ENCODE data around the gene OR10AG1.

OR10AG1 gene

DNA sequence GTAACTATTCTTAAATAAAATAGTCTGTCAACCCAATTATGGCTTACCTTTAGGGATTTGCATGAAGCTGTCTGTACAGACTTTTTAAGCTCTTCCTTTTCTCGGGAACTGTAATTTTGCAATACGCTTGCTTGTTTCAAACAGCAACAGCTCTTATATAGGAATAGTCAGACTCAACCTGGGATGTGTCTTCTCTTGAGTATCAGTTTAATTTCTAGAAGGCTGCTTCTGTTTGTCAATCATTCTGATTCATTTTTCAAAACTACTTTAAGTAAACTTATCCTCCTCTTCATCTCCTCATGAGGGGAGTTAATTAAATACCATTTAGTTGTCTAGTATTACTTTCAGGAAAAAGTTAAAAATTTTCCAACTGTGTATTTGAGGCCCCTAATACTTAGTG is at the start of gene OR10AG1:
TSS of gene OR10AG1 (minus strand) at position 101 of the 400 bp plus-strand sequence. CDS start at position 63, 38 bp downstream.
- no peak for TF ChIP-seq CTCF (IDR thresholded peaks at IDR 0.05)
- H3K36me3 ChIP-seq = no peaks in the 10 kb centered on the region
- no peak within 1 kb of the TSS for H3K4me3 ChIP-seq (ENCODE audit: low read depth in 1 of 2, low read length in 1 of 2)
- no peaks in the 10 kb centered on the region for H3K9me3 ChIP-seq
- H3K4me1 ChIP-seq (ENCODE audit: control insufficient read depth in 1 of 2, insufficient read depth in 1 of 2, low read depth in 1 of 2, low read length in 1 of 2) = no peaks in the 10 kb centered on the region
- H3K27ac ChIP-seq = no peak within 1 kb of the TSS
- no peaks in the 10 kb centered on the region for H3K27me3 ChIP-seq

GRCh38 chr11:56013805-56014204 is 44.1 kb upstream of the OR10AG1 start:
- Histone ChIP-seq H3K36me3 (no peaks in the 10 kb centered on the region), H3K27ac (no peak overlapping the region), H3K9me3 (no peaks in the 10 kb centered on the region), H3K4me1 (ENCODE audit: control insufficient read depth in 1 of 2, insufficient read depth in 1 of 2, low read depth in 1 of 2, low read length in 1 of 2) (no peaks in the 10 kb centered on the region), H3K4me3 (ENCODE audit: low read depth in 1 of 2, low read length in 1 of 2) (no peak overlapping the region), H3K27me3 (no peaks in the 10 kb centered on the region)
- TF ChIP-seq CTCF (IDR thresholded peaks at IDR 0.05) = no peak

DNA sequence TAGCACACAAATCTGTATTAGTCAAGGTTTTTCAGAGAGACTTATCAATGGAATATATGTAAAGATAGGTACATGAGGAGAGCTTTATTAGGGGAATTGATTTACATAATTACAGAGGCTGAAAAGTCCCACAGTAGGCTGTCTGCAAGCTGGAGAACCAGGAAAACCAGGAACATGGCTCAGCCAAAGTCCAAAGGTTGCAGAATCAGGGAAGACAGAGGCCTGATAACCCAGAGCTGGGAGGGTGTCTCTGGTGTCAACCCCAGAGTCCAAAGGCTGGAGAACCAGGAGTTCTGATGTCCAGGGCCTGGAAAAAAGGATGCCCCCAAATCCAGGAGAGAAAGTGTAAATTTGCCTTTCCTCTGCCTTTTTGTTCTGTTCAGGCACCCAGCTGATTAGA is 41.0 kb upstream of the OR10AG1 start:
- no peak for TF ChIP-seq CTCF (IDR thresholded peaks at IDR 0.05)
- Histone ChIP-seq H3K27ac (no peak overlapping the region), H3K4me1 (ENCODE audit: control insufficient read depth in 1 of 2, insufficient read depth in 1 of 2, low read depth in 1 of 2, low read length in 1 of 2) (no peaks in the 10 kb centered on the region), H3K27me3 (no peaks in the 10 kb centered on the region), H3K4me3 (ENCODE audit: low read depth in 1 of 2, low read length in 1 of 2) (no peak overlapping the region), H3K36me3 (no peaks in the 10 kb centered on the region), H3K9me3 (no peaks in the 10 kb centered on the region)

GRCh38 chr11:55994525-55994924 is 24.8 kb upstream of the OR10AG1 start, which contains the start of gene OR5F1:
TSS of gene OR5F1 (minus strand) at chr11:55994625. CDS start at chr11:55994625, 0 bp downstream.
- Histone ChIP-seq H3K4me1 (ENCODE audit: control insufficient read depth in 1 of 2, insufficient read depth in 1 of 2, low read depth in 1 of 2, low read length in 1 of 2) (no peaks in the 10 kb centered on the region), H3K36me3 (no peaks in the 10 kb centered on the region), H3K9me3 (no peaks in the 10 kb centered on the region), H3K4me3 (ENCODE audit: low read depth in 1 of 2, low read length in 1 of 2) (no peak within 1 kb of the TSS), H3K27ac (no peak within 1 kb of the TSS), H3K27me3 (no peaks in the 10 kb centered on the region)
- no peak for TF ChIP-seq CTCF (IDR thresholded peaks at IDR 0.05)

DNA sequence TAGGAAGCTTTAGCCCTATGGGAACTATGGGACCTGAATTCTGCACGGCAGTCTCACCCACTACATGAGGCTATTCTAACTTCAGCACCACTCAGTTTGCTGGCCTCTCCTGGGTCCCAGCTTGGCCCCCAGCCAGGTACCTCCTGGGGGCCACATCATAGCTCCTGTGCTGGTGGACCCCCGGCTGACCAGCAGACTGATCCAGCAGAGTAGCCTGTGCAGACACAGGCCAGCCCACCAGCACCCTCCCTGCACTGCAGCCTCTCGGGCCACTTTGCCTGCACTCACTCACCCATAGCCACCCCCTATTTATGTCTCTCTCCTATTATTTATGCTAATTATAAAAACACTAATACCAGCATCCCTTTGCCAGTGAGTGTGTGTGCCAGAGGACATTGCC is 1.2 kb upstream of the OR10AG1 start:
- no peak overlapping the region for H3K4me3 ChIP-seq (ENCODE audit: low read depth in 1 of 2, low read length in 1 of 2)

More for the DNA sequence above, 1.2 kb upstream of the OR10AG1 start:
- H3K9me3 ChIP-seq = no peaks in the 10 kb centered on the region
- H3K27ac ChIP-seq = no peak overlapping the region
- no peaks in the 10 kb centered on the region for H3K27me3 ChIP-seq
- H3K36me3 ChIP-seq = no peaks in the 10 kb centered on the region
- TF ChIP-seq CTCF (IDR thresholded peaks at IDR 0.05) = no peak
- no peaks in the 10 kb centered on the region for H3K4me1 ChIP-seq (ENCODE audit: control insufficient read depth in 1 of 2, insufficient read depth in 1 of 2, low read depth in 1 of 2, low read length in 1 of 2)
